K562 (cell line): ENCODE measurements around the gene CLDN25. TPM values are rescaled to one million over a fixed set of nuclear protein-coding genes. Genes with fewer than 3 reads are reported as not detected.
A peak's percentile ranks its signal among the peaks of the same experiment; 100 is the strongest.

Experiments used
- BCL6 ChIP-seq: fragments of 250-450 bp; sonication (Bioruptor Pico); IDR thresholded peaks from 2 replicates; pipeline ENCODE4 v1.4.0; 2020
- BCLAF1 ChIP-seq, 2 experiments: fragments of 450-650 bp in 1 of 2; IDR thresholded peaks; 2 replicates each; pipeline ENCODE4 v1.6.1; 2011 to 2017; ENCODE audit warnings: low read depth in 2 of 2, antibody characterized with exemption in 1 of 2, borderline replicate concordance in 1 of 2, low read length in 1 of 2, mild to moderate bottlenecking in 1 of 2, mixed read lengths in 1 of 2; ENCODE audit not compliant: control insufficient read depth in 1 of 2
- CAMTA2 ChIP-seq: fragments of 250-450 bp; sonication (Bioruptor Pico); conservative IDR thresholded peaks from 2 replicates; pipeline ENCODE4 v1.5.1; 2022
- CGGBP1 ChIP-seq: fragments of 250-450 bp; sonication (Bioruptor Pico); IDR thresholded peaks from 2 replicates; pipeline ENCODE4 v1.9.0; 2021; ENCODE audit warnings: mild to moderate bottlenecking
- GATA2 ChIP-seq: sonication (generic); formaldehyde crosslinking; IDR thresholded peaks from 2 replicates; pipeline ENCODE4 v1.4.0; 2020; ENCODE audit warnings: mild to moderate bottlenecking, missing genetic modification reagents
- GTF3C2 ChIP-seq: IDR thresholded peaks from 3 replicates; pipeline ENCODE4 v1.6.1; 2011; ENCODE audit warnings: borderline replicate concordance, mild to moderate bottlenecking, moderate library complexity; ENCODE audit not compliant: insufficient read length; ENCODE audit errors: extremely low read depth
- NFE2L1 ChIP-seq: fragments of 450-650 bp; IDR thresholded peaks from 2 replicates; pipeline ENCODE4 v1.6.1; 2016; ENCODE audit warnings: missing genetic modification characterization, low read depth, mild to moderate bottlenecking, missing compliant biosample characterization, moderate library complexity, borderline replicate concordance
- NUFIP1 ChIP-seq: fragments of 450-650 bp; IDR thresholded peaks from 2 replicates; pipeline ENCODE4 v1.6.1; 2018; ENCODE audit not compliant: partially characterized antibody
- PPARD ChIP-seq: fragments of 250-450 bp; sonication (Bioruptor Pico); IDR thresholded peaks from 2 replicates; pipeline ENCODE4 v1.8.0; 2022; ENCODE audit warnings: inconsistent platforms, mild to moderate bottlenecking, moderate library complexity
- TFE3 ChIP-seq: fragments of 450-650 bp; formaldehyde crosslinking; IDR thresholded peaks from 2 replicates; pipeline ENCODE4 v1.4.0; 2020; ENCODE audit warnings: mild to moderate bottlenecking, mixed read lengths
- ZNF324 ChIP-seq: fragments of 250-450 bp; sonication (Bioruptor Pico); IDR thresholded peaks from 2 replicates; pipeline ENCODE4 v1.4.0; 2020; ENCODE audit warnings: mild to moderate bottlenecking
- ZNF449 ChIP-seq: fragments of 250-450 bp; sonication (Bioruptor Pico); IDR thresholded peaks from 2 replicates; pipeline ENCODE4 v1.8.0; 2022; ENCODE audit warnings: moderate library complexity, mild to moderate bottlenecking, inconsistent platforms
- polyA plus RNA-seq, 8 experiments: library from polyadenylated mRNA; depleted of rRNA in 4 of 8; stranded (reverse) in 5 of 8; unstranded in 3 of 8; fragments of >200 nt; fragmentation: Nextera tagmentation in 2 of 8; fragmentation: Illumina TruSeq in 1 of 8; extraction: Ambion mirVana in 2 of 8; extraction: Trizol in 1 of 8; gene quantifications; 2 replicates each; pipeline versions ENCODE4 v1.2.1 to v1.2.3, GENCODE V29; 2011 to 2014; ENCODE audit warnings: inconsistent platforms in 1 of 8, missing spikeins in 1 of 8
- total RNA-seq, 7 experiments: library from RNA; depleted of rRNA in 6 of 7; stranded (reverse); fragments of >200 nt in 6 of 7; fragmentation: Illumina TruSeq in 2 of 7; extraction: Trizol in 2 of 7; gene quantifications; 2 replicates each; pipeline versions ENCODE4 v1.2.1 to v1.2.3, GENCODE V29; 2011 to 2021; ENCODE audit warnings: low replicate concordance in 1 of 7

Gene CLDN25
- total and polyA plus RNA-seq, 9 of the 15 experiments (the other 6 are each of a cell fraction or from before 2014, with no cell fraction given): not detected

- TF ChIP-seq TFE3 (CRISPR knock-in tag) (no peak), CAMTA2 (CRISPR knock-in tag) (no peak), GATA2 (CRISPR knock-in tag) (no peak), ZNF449 (CRISPR knock-in tag) (peak; percentile 45; the same call in 1 of the 2 replicates), BCLAF1 (IDR thresholded peaks at IDR 0.05; ENCODE audit: borderline replicate concordance in 1 of 2, control insufficient read depth in 1 of 2, low read depth in 2 of 2, low read length in 1 of 2) (no peak), NFE2L1 (tag) (no peak), ZNF324 (CRISPR knock-in tag) (no peak), NUFIP1 (no peak), PPARD (no peak), CGGBP1 (CRISPR knock-in tag) (no peak), BCL6 (CRISPR knock-in tag) (no peak), GTF3C2 (no peak)
Measured at GRCh38 chr11:113773416-113774173, 6.0 kb upstream of the CLDN25 start, which contains the start of gene ZW10 (continued).
